Measurements from ENCODE around the gene IFI30. TPM values are rescaled to one million over a fixed set of nuclear protein-coding genes. Genes with fewer than 3 reads are reported as not detected.
"Not testable (repeated sequence)": the region's sequence is repeated elsewhere in the genome, so short reads cannot be mapped to it uniquely, and the experiment has no call there.

IFI30 gene
- total and polyA plus RNA-seq, 4 donors = 60.2 to 130 (median 109) TPM

GRCh38 chr19:18159059-18159616 lies 14.5 kb upstream of the IFI30 start:
- 89% methylated on average over 6 of the region's 6 CpGs for WGBS
- H3K4me3 ChIP-seq (ENCODE audit: low read depth in 1 of 3, low read length in 3 of 3); H3K27me3 ChIP-seq (ENCODE audit: control insufficient read depth in 4 of 4, insufficient read depth in 4 of 4, low read length in 3 of 4); H3K9me3 ChIP-seq (ENCODE audit: control insufficient read depth in 4 of 4, low read length in 3 of 4); H3K27ac ChIP-seq (ENCODE audit: low read depth in 1 of 2, low read length in 2 of 2); H3K9ac ChIP-seq (ENCODE audit: low read depth in 1 of 2, low read length in 2 of 2); DNase-seq (ENCODE audit: low spot score): not testable (repeated sequence)
- H3K36me3 ChIP-seq (ENCODE audit: control insufficient read depth in 4 of 4, insufficient read depth in 3 of 4, low read depth in 1 of 4, low read length in 3 of 4) = peaks cover 0 to 11% (median 6%) of the 10 kb centered on the region in 4 donors
- peaks cover 10 to 45% (median 28%) of the 10 kb centered on the region in 4 donors for H3K4me1 ChIP-seq (ENCODE audit: control insufficient read depth in 4 of 4, insufficient read depth in 4 of 4, low read length in 3 of 4)

DNA sequence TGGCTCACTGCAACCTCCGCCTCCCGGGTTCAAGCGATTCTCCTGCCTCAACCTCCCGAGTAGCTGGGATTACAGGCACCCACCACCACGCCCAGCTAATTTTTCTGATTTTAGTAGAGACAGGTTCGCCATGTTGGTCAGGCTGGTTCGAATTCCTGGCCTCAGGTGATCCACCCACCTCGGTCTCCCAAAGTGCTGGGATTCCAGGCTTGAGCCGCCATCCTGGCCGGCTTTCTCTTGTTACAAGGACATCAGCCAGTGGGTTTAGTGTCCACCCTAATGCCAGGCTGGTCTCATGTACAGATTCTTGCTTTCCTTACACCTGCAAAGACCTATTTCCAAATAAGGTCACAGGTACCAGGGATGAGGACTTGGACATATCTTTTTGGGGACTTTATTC lies 13.8 kb upstream of the IFI30 start:
- no peak overlapping the region for H3K4me3 ChIP-seq (ENCODE audit: low read depth in 1 of 3, low read length in 3 of 3)
- TF ChIP-seq EGR1 (IDR thresholded peaks at IDR 0.05; ENCODE audit: low read depth in 2 of 2) = no peak
- TF ChIP-seq GABPA (IDR thresholded peaks at IDR 0.05 in 1 of 2, conservative IDR thresholded peaks at IDR 0.05 in 1 of 2) = no peak
- TF ChIP-seq, protein P1, sequence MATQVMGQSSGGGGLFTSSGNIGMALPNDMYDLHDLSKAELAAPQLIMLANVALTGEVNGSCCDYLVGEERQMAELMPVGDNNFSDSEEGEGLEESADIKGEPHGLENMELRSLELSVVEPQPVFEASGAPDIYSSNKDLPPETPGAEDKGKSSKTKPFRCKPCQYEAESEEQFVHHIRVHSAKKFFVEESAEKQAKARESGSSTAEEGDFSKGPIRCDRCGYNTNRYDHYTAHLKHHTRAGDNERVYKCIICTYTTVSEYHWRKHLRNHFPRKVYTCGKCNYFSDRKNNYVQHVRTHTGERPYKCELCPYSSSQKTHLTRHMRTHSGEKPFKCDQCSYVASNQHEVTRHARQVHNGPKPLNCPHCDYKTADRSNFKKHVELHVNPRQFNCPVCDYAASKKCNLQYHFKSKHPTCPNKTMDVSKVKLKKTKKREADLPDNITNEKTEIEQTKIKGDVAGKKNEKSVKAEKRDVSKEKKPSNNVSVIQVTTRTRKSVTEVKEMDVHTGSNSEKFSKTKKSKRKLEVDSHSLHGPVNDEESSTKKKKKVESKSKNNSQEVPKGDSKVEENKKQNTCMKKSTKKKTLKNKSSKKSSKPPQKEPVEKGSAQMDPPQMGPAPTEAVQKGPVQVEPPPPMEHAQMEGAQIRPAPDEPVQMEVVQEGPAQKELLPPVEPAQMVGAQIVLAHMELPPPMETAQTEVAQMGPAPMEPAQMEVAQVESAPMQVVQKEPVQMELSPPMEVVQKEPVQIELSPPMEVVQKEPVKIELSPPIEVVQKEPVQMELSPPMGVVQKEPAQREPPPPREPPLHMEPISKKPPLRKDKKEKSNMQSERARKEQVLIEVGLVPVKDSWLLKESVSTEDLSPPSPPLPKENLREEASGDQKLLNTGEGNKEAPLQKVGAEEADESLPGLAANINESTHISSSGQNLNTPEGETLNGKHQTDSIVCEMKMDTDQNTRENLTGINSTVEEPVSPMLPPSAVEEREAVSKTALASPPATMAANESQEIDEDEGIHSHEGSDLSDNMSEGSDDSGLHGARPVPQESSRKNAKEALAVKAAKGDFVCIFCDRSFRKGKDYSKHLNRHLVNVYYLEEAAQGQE (IDR thresholded peaks at IDR 0.05) = no peak
- no peak for TF ChIP-seq SP1 (IDR thresholded peaks at IDR 0.05)
- TF ChIP-seq FOXA1 (IDR thresholded peaks at IDR 0.05) = no peak
- no peak for TF ChIP-seq RXRA (IDR thresholded peaks at IDR 0.05)
- no peak for TF ChIP-seq RAD21 (IDR thresholded peaks at IDR 0.05)
- TF ChIP-seq ZBTB33 (IDR thresholded peaks at IDR 0.05) = no peak
- TF ChIP-seq, protein P2, sequence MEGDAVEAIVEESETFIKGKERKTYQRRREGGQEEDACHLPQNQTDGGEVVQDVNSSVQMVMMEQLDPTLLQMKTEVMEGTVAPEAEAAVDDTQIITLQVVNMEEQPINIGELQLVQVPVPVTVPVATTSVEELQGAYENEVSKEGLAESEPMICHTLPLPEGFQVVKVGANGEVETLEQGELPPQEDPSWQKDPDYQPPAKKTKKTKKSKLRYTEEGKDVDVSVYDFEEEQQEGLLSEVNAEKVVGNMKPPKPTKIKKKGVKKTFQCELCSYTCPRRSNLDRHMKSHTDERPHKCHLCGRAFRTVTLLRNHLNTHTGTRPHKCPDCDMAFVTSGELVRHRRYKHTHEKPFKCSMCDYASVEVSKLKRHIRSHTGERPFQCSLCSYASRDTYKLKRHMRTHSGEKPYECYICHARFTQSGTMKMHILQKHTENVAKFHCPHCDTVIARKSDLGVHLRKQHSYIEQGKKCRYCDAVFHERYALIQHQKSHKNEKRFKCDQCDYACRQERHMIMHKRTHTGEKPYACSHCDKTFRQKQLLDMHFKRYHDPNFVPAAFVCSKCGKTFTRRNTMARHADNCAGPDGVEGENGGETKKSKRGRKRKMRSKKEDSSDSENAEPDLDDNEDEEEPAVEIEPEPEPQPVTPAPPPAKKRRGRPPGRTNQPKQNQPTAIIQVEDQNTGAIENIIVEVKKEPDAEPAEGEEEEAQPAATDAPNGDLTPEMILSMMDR (IDR thresholded peaks at IDR 0.05; ENCODE audit: low read depth, low read length, missing input control) = no peak
- TF ChIP-seq JUND (IDR thresholded peaks at IDR 0.05) = no peak
- TF ChIP-seq TAF1 (conservative IDR thresholded peaks at IDR 0.05) = no peak
- TF ChIP-seq YY1 (IDR thresholded peaks at IDR 0.05) = no peak
- no peak for TF ChIP-seq FOXA2 (IDR thresholded peaks at IDR 0.05)
- TF ChIP-seq, protein P3, sequence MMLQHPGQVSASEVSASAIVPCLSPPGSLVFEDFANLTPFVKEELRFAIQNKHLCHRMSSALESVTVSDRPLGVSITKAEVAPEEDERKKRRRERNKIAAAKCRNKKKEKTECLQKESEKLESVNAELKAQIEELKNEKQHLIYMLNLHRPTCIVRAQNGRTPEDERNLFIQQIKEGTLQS (IDR thresholded peaks at IDR 0.05) = no peak
- H3K9ac ChIP-seq (ENCODE audit: low read depth in 1 of 2, low read length in 2 of 2) = no peak overlapping the region
- no peaks in the 10 kb centered on the region for H3K9me3 ChIP-seq (ENCODE audit: control insufficient read depth in 4 of 4, low read length in 3 of 4)
- 96% methylated on average over 10 of the region's 10 CpGs for WGBS
- peaks cover 0 to 13% (median 8%) of the 10 kb centered on the region in 4 donors for H3K36me3 ChIP-seq (ENCODE audit: control insufficient read depth in 4 of 4, insufficient read depth in 3 of 4, low read depth in 1 of 4, low read length in 3 of 4)
- H3K4me1 ChIP-seq (ENCODE audit: control insufficient read depth in 4 of 4, insufficient read depth in 4 of 4, low read length in 3 of 4) = peaks cover 5 to 39% (median 24%) of the 10 kb centered on the region in 4 donors
- H3K27me3 ChIP-seq (ENCODE audit: control insufficient read depth in 4 of 4, insufficient read depth in 4 of 4, low read length in 3 of 4) = no peaks in the 10 kb centered on the region
- DNase-seq (ENCODE audit: low spot score) = no peak
- no peak overlapping the region for H3K27ac ChIP-seq (ENCODE audit: low read depth in 1 of 2, low read length in 2 of 2)
